ENCODE data around the gene ETS2.

ETS2 gene

DNA sequence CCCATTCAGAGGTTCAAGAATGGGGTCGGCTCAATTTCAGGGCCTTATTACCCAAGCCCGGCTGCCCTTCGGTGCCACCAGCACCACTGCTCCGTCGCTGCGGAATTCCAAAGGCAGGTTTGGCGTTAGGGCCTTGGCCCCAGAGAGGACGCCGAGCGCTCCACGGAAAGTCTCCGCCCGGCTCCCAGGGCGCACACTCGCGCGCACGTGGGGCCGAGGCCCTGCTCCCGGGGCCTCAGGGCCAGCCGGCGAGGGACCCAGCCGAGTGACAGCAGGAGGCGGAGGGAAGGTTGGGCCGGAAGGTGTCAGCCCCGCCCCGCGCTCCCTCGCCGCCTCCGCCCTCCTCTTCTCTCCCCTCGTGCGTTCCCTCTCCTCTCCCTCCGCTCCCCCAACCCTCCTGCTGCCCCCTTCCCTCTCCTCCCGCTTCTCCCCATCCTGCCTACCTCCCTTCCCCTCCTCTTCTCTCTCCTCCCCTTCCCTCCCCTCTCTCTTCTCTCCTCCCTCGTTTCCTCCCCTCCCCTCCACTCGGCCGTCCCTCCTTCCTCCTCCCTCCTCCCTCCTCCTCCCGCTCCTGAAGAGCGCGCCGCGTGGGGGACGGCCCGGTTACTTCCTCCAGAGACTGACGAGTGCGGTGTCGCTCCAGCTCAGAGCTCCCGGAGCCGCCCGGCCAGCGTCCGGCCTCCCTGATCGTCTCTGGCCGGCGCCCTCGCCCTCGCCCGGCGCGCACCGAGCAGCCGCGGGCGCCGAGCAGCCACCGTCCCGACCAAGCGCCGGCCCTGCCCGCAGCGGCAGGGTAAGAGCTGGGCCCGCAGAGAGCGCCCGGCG, at the start of gene ETS2:
ETS2 (plus strand) TSS at position 602 of the 825 bp plus-strand sequence. CDS start 4,106 bp downstream, outside the sequence.
- Histone ChIP-seq H3K9me3 (ENCODE audit: low read length) (no peaks in the 10 kb centered on the region), H3K27me3 (ENCODE audit: insufficient read depth, low read length) (no peaks in the 10 kb centered on the region), H2AFZ (ENCODE audit: low read depth, low read length) (peak within 1 kb of the TSS; percentile 96), H3K4me1 (ENCODE audit: insufficient read depth, low read length) (peaks cover 16% of the 10 kb centered on the region), H3K36me3 (ENCODE audit: insufficient read depth, low read length) (no peaks in the 10 kb centered on the region), H3K4me3 (ENCODE audit: low read length) (peak within 1 kb of the TSS; percentile 70)

DNA sequence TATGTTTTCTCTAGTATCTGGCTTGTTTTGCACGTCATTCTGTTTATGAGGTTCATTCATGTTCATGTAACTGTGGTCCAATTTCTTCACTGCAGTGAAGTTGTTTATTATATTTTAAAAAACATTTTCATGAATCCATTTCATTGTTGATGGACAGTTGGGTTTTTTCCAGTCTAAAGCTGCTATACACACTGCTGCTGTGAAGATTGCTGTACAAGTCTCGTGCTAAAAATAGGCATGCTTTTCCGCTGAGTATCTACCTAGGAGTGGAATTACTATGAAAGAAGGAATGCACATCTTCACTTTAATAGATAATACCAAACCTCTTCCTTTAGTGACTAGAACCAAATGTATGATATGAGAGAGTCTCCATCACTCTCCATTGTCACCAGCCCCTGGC, 49.0 kb upstream of the ETS2 start:
- H3K9me3 ChIP-seq (ENCODE audit: low read length) = no peaks in the 10 kb centered on the region
- H3K4me1 ChIP-seq (ENCODE audit: insufficient read depth, low read length) = no peaks in the 10 kb centered on the region
- H3K27me3 ChIP-seq (ENCODE audit: insufficient read depth, low read length) = peaks cover 2% of the 10 kb centered on the region
- no peak overlapping the region for H3K4me3 ChIP-seq (ENCODE audit: low read length)
- no peaks in the 10 kb centered on the region for H3K36me3 ChIP-seq (ENCODE audit: insufficient read depth, low read length)
- H2AFZ ChIP-seq (ENCODE audit: low read depth, low read length) = no peak overlapping the region

DNA sequence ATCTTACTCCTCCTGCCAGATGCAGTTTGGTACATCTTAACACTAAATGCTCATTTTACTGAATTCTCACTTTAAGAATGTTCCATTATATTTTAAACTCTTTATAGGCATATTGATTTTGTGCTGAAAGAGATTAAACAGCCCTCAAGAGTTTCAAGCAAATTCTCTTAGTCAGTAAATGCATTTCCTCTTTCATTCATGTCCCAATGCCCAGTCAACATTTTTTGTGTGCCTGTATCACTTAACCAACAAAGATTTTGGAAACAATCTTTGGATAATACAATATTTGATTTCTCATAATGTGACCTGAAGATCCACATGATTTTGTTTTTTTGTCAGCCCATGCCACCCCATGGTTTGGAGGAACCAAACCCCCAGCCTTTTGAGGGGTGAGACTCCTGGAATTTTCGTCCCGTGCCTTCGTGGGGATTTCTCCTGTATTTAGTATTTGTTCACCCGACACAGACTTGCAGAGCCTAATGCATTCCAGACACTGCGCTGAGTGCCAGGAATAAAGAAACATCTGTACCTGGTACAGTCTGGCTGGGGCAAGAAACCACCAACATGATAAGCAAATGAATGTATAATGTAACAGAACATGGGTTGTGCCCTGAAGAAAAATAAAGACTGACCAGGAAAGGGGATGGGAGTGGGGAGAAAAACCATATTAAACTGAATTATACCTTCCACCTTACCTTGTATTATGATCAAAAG, 47.1 kb upstream of the ETS2 start:
- Histone ChIP-seq H3K36me3 (ENCODE audit: insufficient read depth, low read length) (no peaks in the 10 kb centered on the region), H3K4me3 (ENCODE audit: low read length) (no peak overlapping the region), H3K27me3 (ENCODE audit: insufficient read depth, low read length) (peaks cover 2% of the 10 kb centered on the region), H3K4me1 (ENCODE audit: insufficient read depth, low read length) (no peaks in the 10 kb centered on the region), H2AFZ (ENCODE audit: low read depth, low read length) (no peak overlapping the region), H3K9me3 (ENCODE audit: low read length) (no peaks in the 10 kb centered on the region)

DNA sequence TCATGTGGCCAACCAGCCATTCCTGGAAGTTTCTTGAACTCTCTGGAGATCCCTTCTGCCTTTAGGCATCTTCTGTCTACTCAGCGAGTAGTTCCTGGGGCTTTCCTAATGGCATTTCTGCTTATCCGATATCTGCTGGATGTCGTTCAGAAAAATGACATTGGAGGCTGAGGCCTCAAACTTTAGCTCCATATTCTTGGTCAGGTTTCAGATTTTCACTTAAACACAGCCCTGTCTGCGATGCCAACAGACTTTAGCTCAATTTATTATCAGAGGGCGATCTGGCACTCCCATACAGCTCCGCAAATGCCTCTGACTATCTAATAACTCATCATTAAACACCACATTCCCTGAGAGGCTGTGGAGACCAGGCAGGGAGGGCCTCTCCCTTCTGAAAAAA, 46.3 kb upstream of the ETS2 start:
- H3K4me1 ChIP-seq (ENCODE audit: insufficient read depth, low read length) = no peaks in the 10 kb centered on the region
- no peak overlapping the region for H2AFZ ChIP-seq (ENCODE audit: low read depth, low read length)
- H3K9me3 ChIP-seq (ENCODE audit: low read length) = no peaks in the 10 kb centered on the region
- H3K27me3 ChIP-seq (ENCODE audit: insufficient read depth, low read length) = peaks cover 2% of the 10 kb centered on the region
- no peaks in the 10 kb centered on the region for H3K36me3 ChIP-seq (ENCODE audit: insufficient read depth, low read length)
- H3K4me3 ChIP-seq (ENCODE audit: low read length) = no peak overlapping the region

DNA sequence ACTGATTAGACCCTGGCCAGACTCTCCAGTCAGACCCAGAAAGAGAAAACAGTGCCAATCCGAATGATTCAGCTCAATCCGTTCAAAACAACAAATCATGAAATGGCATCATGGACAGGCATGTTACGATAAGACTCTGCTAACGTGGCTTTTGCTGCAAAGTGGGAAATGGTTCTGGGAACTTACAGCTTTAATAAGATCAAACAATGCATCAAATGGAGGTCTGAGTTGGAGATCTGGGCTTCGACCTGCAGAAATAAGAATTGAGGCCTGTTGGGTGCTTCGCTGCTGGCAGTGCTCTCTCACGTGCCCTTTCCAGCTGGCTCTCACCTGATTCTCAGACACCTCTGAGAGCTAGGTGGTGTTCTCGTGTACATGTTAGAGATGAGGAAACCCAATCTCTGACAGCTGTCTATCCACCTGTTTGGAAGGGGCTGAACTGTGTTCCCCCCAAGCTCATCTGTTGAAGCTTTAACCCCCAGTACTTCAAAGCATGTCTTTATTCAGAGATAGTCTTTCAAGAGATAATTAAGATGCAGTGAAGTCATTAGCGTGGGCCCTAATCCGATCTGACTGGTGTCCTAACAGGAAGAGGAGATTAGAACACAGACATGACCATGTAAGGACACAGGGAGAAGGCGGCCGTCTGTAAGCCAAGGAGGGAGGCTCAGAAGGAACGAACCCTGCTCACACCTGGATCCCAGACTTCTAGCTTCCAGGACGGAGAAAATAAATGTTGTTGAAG, 45.5 kb upstream of the ETS2 start:
- no peak overlapping the region for H2AFZ ChIP-seq (ENCODE audit: low read depth, low read length)
- H3K36me3 ChIP-seq (ENCODE audit: insufficient read depth, low read length) = no peaks in the 10 kb centered on the region
- peaks cover 2% of the 10 kb centered on the region for H3K27me3 ChIP-seq (ENCODE audit: insufficient read depth, low read length)
- H3K9me3 ChIP-seq (ENCODE audit: low read length) = no peaks in the 10 kb centered on the region
- H3K4me1 ChIP-seq (ENCODE audit: insufficient read depth, low read length) = no peaks in the 10 kb centered on the region
- H3K4me3 ChIP-seq (ENCODE audit: low read length) = no peak overlapping the region

DNA sequence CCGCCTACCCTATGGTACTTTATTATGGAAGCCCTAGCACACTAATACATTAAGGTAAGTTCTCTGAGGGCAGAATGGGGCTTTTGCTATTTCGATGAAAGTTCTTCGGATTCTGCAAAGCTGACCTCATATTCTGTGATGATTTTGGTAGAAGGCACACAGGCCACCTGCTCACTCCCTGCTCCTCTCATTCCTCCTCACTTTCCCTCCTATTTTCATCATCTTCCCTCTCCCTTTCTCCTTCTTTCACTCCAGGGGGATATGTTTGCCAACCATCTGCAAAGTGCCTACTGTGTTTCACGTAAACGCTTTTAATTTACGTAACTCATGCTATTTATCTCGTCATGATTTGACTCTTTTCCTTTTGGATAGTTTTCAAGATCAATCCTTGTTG, 45.0 kb upstream of the ETS2 start:
- no peaks in the 10 kb centered on the region for H3K9me3 ChIP-seq (ENCODE audit: low read length)
- H3K4me1 ChIP-seq (ENCODE audit: insufficient read depth, low read length) = no peaks in the 10 kb centered on the region
- H3K4me3 ChIP-seq (ENCODE audit: low read length) = no peak overlapping the region
- H3K27me3 ChIP-seq (ENCODE audit: insufficient read depth, low read length) = peaks cover 2% of the 10 kb centered on the region
- H3K36me3 ChIP-seq (ENCODE audit: insufficient read depth, low read length) = no peaks in the 10 kb centered on the region
- H2AFZ ChIP-seq (ENCODE audit: low read depth, low read length) = no peak overlapping the region

DNA sequence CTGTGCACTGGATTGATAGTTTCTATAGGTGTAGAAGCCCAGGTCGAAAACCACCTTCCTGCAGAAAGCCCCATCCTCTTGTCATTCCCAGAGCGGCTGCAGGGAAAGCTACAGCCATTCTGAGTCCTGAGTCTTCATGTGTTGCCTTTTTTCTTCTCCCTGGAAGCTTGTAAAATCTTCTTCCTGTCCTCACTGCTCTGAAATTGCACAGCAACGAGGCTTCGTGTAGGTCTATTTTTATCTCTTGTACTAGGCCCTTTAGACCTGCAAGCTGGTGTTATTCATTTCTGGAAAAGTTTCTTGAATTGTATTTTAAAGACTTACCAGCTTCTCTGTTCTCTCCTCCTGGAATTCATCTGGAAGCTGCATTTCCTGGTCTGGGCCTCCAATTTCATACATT, 44.2 kb upstream of the ETS2 start:
- H3K36me3 ChIP-seq (ENCODE audit: insufficient read depth, low read length) = no peaks in the 10 kb centered on the region
- no peak overlapping the region for H3K4me3 ChIP-seq (ENCODE audit: low read length)
- H3K9me3 ChIP-seq (ENCODE audit: low read length) = no peaks in the 10 kb centered on the region
- peaks cover 2% of the 10 kb centered on the region for H3K27me3 ChIP-seq (ENCODE audit: insufficient read depth, low read length)
- no peaks in the 10 kb centered on the region for H3K4me1 ChIP-seq (ENCODE audit: insufficient read depth, low read length)
- no peak overlapping the region for H2AFZ ChIP-seq (ENCODE audit: low read depth, low read length)

DNA sequence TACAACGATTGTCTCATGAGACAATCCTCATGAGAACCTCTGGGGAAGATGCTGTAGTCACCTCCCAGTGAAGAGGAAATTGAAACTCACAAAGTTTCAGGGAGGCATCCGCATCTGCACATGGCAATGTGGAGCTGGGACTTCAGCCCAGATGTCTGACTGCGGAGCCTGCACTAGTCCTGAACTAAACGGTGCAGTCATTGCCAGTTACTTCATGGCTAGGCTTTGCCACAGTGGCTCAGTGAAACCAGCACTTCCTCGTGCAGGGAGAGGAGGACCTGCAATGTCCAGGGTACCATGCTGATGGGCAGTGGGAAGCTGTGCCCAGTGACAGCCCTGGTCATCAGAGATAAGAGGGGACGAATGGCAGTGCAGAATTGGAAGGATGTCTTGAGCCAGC, 40.7 kb upstream of the ETS2 start:
- Histone ChIP-seq H3K9me3 (ENCODE audit: low read length) (no peaks in the 10 kb centered on the region), H2AFZ (ENCODE audit: low read depth, low read length) (no peak overlapping the region), H3K4me1 (ENCODE audit: insufficient read depth, low read length) (no peaks in the 10 kb centered on the region), H3K36me3 (ENCODE audit: insufficient read depth, low read length) (no peaks in the 10 kb centered on the region), H3K4me3 (ENCODE audit: low read length) (no peak overlapping the region), H3K27me3 (ENCODE audit: insufficient read depth, low read length) (peaks cover 2% of the 10 kb centered on the region)

DNA sequence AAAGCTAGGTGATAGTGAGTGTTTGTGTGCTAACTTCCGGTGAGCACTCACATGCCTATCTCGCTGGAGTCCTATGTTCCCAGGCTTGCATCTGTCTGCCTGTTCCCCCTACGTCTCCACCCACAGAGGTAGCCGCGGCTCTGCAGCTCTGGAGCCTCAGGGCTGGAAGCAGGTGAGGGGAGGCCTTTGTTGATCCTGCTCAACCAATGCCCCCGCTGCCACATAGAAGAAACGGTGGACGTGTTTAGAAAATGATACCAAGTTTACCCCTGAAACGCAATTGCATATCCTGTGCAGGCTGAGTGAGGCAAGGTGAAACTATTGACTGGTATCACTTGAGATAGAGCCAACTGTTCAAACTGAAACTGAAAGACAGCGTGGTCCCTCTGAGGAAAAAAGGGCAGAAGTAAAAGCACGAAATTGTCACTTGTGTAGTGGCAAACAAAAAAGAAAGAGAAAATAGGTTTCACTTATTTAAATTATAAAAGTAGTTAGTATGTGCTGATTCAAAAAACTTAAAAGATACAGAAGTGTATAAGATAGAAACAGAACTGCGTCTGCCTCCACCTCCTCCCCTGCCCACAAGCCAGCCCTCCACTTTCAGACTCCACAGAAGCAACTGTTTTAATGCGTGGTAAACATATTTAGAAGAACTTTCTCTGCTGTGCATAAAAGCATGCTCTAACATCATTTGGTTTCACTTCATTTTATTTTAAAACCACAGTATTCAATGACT, 38.6 kb upstream of the ETS2 start:
- Histone ChIP-seq H2AFZ (ENCODE audit: low read depth, low read length) (no peak overlapping the region), H3K4me3 (ENCODE audit: low read length) (no peak overlapping the region), H3K4me1 (ENCODE audit: insufficient read depth, low read length) (no peaks in the 10 kb centered on the region), H3K36me3 (ENCODE audit: insufficient read depth, low read length) (no peaks in the 10 kb centered on the region), H3K9me3 (ENCODE audit: low read length) (no peaks in the 10 kb centered on the region), H3K27me3 (ENCODE audit: insufficient read depth, low read length) (no peaks in the 10 kb centered on the region)

DNA sequence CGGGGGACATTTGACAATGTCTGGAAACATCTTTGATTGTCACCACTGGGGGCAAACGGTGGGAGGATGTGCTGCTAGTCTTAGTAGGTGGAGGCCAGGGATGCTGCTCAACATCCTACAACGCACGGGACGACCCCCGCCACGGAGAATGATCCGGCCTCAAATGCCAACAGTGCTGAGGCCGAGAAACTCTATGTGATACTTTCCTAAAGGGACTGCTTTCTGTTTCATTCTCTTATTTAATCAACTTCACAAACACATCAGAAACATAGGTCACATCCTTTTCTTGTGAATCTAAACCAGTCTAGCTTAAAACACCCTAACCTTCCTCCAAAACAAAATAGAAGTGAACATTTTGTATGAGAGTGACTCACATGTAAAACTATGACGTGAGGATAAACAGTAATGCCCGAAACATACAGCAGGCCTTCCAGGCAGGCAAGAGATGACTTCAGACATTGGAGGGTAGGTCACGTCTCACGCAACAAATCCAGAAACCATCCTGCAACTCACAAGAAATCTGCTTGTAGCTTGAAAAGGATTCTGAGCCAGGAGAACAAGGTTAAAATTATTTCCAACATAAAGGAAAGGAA, 37.2 kb upstream of the ETS2 start:
- no peak overlapping the region for H2AFZ ChIP-seq (ENCODE audit: low read depth, low read length)
- no peak overlapping the region for H3K4me3 ChIP-seq (ENCODE audit: low read length)
- H3K27me3 ChIP-seq (ENCODE audit: insufficient read depth, low read length) = no peaks in the 10 kb centered on the region
- H3K4me1 ChIP-seq (ENCODE audit: insufficient read depth, low read length) = no peaks in the 10 kb centered on the region
- H3K36me3 ChIP-seq (ENCODE audit: insufficient read depth, low read length) = no peaks in the 10 kb centered on the region
- no peaks in the 10 kb centered on the region for H3K9me3 ChIP-seq (ENCODE audit: low read length)

DNA sequence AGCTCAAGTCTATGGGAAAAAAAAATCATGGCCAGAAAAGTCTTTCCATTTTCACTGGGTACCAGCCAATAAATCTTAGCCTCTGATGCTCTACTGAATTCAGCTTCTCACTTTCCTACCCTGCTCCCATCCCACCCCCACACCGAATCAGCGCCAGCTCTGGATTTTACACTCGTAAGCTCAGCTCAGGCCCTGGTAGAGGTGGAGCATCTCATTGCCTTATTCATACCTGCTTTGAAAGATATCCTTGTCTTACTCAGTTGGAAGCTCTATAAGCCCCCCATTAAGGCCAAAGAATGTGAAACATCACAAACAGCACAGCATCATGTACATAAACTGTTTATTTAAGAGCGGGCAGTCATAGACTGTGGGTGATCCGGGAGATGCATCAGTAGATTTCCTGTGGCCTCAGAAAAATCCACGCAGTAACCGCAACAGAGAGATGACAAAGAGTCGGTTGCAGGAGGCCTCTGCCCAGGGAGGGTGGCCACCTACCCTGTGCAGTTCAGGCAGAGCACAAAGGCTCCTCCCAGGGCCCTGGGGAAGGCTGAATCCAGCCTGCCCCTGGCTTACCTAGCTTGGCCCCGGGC, 36.4 kb upstream of the ETS2 start:
- H2AFZ ChIP-seq (ENCODE audit: low read depth, low read length) = no peak overlapping the region

DNA sequence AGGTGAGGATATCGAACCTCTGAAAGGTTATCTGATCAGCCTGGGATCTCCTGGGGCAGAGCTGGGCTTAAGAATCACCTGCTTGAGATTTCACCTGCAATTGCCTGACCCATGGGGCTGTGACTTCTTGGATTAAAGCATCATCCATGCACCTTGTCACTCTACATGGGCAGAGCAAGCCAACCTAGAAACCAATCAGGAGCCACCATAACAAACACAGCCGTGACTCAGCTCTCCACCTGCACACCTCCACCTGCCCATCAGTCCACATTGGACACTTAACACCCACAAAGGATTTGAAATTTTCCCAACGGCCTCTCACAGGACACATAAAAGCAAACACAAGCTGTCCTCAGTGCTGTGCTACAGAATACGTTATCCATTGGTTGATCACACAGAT, 35.1 kb upstream of the ETS2 start:
- Histone ChIP-seq H3K9me3 (ENCODE audit: low read length) (no peaks in the 10 kb centered on the region), H3K36me3 (ENCODE audit: insufficient read depth, low read length) (no peaks in the 10 kb centered on the region), H2AFZ (ENCODE audit: low read depth, low read length) (no peak overlapping the region), H3K4me1 (ENCODE audit: insufficient read depth, low read length) (no peaks in the 10 kb centered on the region), H3K27me3 (ENCODE audit: insufficient read depth, low read length) (no peaks in the 10 kb centered on the region), H3K4me3 (ENCODE audit: low read length) (no peak overlapping the region)

More for the DNA sequence above, 36.4 kb upstream of the ETS2 start:
- no peak overlapping the region for H3K4me3 ChIP-seq (ENCODE audit: low read length)
- no peaks in the 10 kb centered on the region for H3K4me1 ChIP-seq (ENCODE audit: insufficient read depth, low read length)
- no peaks in the 10 kb centered on the region for H3K36me3 ChIP-seq (ENCODE audit: insufficient read depth, low read length)
- H3K27me3 ChIP-seq (ENCODE audit: insufficient read depth, low read length) = no peaks in the 10 kb centered on the region
- no peaks in the 10 kb centered on the region for H3K9me3 ChIP-seq (ENCODE audit: low read length)
